ENCODE measurements around the gene PTPRT.
A peak's percentile ranks its signal among the peaks of the same experiment; 100 is the strongest.

Gene PTPRT

DNA sequence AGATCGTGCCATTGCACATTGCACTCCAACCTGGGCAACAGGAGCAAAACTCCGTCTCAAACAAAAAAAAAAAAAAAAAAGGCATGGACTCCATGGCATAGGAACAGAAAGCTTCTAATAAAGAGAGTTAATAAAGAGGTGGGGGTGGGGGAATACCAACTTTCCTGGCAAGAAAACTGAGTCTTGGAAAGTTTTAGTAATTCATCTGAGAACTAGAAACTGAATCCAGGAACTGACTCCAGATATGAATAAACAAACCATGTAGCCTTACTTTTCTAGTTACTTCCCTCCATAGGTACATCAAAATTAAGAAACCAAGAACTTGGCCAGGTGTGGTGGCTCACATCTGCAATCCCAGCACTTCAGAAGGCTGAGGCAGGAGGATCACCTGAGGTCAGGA, 38.5 kb downstream of the PTPRT start:
- intact Hi-C loops (cut with DNase I) = no loop called here
- no peak for DNase-seq

GRCh38 chr20:43140726-43141125, 49.0 kb downstream of the PTPRT start:
- DNase-seq = no peak
- intact Hi-C loops (cut with DNase I) = no loop called here

- intact Hi-C loops (cut with DNase I) = no loop called here
- DNase-seq = peak in 36 of 42 donors; percentile 11 to 64 (median 40)
These were observed 51.5 kb downstream of the PTPRT start for GRCh38 chr20:43138061-43138770.

- intact Hi-C loops (cut with DNase I) = no loop called here
- DNase-seq = no peak
These were observed 52.5 kb downstream of the PTPRT start for GRCh38 chr20:43137160-43137559.

GRCh38 chr20:43124241-43124640, 65.5 kb downstream of the PTPRT start:
- DNase-seq = peak in 6 of 42 donors; percentile 7 to 54 (median 28)
- intact Hi-C loops (cut with DNase I) = no loop called here

DNA sequence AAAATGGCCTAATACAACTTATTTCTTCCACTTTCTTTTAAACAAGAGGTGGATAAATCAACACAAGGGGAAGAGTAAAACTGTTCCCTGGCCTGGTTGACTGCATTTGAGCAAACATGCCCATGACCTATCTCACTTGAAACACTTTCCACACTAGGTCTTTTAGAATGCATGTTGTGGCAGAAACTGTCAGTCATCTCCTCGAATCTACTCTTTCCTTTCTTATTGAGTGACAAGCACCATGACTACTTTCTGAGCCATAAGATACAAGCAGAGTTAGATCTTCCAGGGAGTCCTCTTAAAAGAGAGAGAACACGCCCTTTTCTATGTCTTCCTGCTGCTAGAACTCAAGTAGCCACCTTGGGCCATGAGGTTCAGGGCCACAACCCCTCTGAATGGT, 66.5 kb downstream of the PTPRT start:
- DNase-seq = no peak
- intact Hi-C loops (cut with DNase I) = no loop called here

DNA sequence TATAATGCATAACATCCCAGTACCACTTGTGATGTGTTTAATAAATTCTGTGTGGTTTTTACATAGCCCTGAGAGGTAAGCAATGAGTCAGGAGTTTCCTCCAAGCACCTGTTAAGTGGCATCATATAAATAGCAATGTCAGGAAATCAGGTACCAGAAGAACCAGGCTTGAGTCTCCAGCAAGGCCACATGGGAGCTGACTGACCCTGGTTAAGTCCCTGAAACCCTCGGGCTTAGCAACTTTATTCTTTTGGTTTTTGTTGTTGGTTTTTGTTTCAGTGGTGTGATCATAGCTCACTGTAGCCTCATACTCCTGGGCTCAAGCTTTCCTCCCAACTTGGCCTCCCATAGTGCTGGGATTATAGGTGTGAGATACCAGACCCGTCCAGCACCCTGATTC, 70.0 kb downstream of the PTPRT start:
- DNase-seq = no peak
- intact Hi-C loops (cut with DNase I) = no loop called here

- intact Hi-C loops (cut with DNase I) = no loop called here
- DNase-seq = peak in 11 of 42 donors; percentile 6 to 46 (median 26)
These were observed 87.3 kb downstream of the PTPRT start for GRCh38 chr20:43102394-43102793.

- intact Hi-C loops (cut with DNase I) = no loop called here
These were observed 92.8 kb downstream of the PTPRT start for GRCh38 chr20:43096931-43097260.

GRCh38 chr20:43096126-43096930, 93.4 kb downstream of the PTPRT start:
- intact Hi-C loops (cut with DNase I) = no loop called here
- DNase-seq = peak; percentile 46 to 90 (median 76)

More at GRCh38 chr20:43096931-43097260, 92.8 kb downstream of the PTPRT start:
- no peak for DNase-seq

DNA sequence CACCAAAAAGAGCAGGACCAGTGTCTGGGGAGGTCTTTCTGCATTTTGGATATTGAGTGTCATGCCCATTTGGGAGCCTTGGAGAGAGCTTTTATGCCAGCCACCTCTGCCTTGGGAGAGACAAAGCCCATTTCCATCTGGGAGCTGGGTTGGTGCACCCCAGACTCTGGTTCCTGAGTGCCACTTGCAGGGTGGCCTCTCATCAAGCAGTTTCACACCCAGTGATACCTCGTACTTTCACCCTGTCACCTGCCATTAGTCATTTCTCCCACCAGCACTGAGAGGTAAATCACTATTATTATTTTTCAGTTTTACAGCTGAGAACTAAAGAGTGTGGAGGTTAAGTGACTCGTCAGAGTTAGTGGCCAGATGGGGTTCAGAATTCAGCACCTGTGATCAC, 94.7 kb downstream of the PTPRT start:
- intact Hi-C loops (cut with DNase I) = no loop called here
- no peak for DNase-seq

DNA sequence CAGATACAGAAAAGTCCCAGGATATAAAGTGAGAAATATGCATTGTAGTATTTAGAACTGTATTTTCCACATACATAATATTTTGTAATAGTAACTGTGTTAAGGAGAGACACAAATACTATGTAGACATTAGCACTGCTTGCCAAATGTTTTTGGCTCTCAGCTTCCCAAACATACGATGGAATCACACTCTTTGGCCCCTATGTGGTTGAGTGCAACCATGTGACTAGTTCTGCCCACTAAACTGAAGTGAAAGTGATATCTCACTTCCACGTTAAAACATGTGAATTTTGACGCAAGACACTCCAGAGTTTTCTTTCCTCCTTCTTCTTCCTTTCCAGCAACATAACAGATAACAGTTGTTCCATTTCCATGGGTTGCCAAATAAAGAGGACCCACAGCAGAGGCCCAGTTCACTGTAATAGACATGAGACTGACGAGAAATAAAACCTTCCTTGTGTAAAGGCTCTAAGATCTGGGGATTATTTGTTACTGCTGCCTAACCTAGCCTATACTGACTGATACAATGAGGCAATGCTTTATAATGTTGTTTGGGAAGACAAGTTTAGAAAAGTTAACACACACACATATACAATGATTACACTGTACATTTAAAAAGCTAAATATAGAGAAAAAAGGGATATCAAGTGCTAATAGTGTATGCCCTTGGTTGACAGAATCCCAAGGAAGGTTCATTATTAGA, 97.2 kb downstream of the PTPRT start:
- intact Hi-C loops (cut with DNase I) = no loop called here
- no peak for DNase-seq

GRCh38 chr20:43068482-43068881, 121.2 kb downstream of the PTPRT start:
- no peak for DNase-seq
- intact Hi-C loops (cut with DNase I) = no loop called here

DNA sequence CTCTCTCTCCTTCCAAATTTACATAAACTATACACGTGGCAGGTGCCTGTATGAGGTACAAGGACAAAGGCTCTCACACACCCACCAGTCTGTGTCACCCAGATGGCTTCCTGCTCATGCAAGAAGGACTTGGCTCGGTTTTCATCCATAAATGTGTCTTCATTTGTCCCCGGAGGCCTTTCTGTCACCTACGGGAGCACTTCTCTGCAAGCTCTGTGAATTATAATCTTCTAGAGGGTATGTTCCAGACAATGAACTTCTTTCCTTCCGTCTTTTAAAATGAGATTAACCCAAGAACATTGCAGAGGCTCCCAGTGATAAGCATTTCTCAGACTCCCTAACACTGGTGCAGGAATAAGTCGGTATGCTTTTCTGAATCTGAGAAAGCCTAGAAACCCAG, 123.6 kb downstream of the PTPRT start:
- intact Hi-C loops (cut with DNase I) = no loop called here

GRCh38 chr20:43065299-43065698, 124.4 kb downstream of the PTPRT start:
- intact Hi-C loops (cut with DNase I) = no loop called here
- DNase-seq = no peak

More for the DNA sequence above, 123.6 kb downstream of the PTPRT start:
- DNase-seq = no peak

DNA sequence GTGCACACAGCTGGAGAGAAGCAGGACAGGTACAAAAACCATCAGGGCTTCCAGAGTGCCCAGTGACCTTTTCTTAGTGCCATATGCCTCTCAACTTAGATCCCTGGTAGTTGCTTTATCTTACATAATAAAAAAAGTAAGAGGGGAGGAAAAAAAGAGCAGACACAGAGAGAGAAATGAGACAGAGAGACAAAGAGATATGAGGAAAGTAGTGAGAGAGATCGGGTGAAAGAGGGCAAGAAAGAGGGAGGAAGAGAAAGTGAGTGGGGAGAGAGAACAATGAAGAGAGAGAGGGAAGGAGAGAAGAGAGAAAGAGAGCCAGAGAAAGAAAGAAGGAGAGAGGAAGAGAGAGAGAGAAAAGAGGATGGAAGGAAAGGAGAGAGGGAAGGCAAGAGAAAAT, 131.6 kb downstream of the PTPRT start:
- DNase-seq = no peak
- intact Hi-C loops (cut with DNase I) = no loop called here

- DNase-seq = no peak
- intact Hi-C loops (cut with DNase I) = no loop called here
These were observed 132.4 kb downstream of the PTPRT start for GRCh38 chr20:43057317-43057716.

- DNase-seq = no peak
- intact Hi-C loops (cut with DNase I) = no loop called here
These were observed 134.4 kb downstream of the PTPRT start for GRCh38 chr20:43055181-43055884.

- intact Hi-C loops (cut with DNase I) = no loop called here
- DNase-seq = no peak
These were observed 137.2 kb downstream of the PTPRT start for GRCh38 chr20:43052532-43052931.
